Panc1 (cell line): Measurements from ENCODE around the gene LLGL2. TPM values are rescaled to one million over a fixed set of nuclear protein-coding genes. Genes with fewer than 3 reads are reported as not detected.

Source experiments
- ATAC-seq: fragments of 200-7000 bp; cut with Tn5 transposase; 2 replicates; pipeline ENCODE4 v1.9.1; 2020; ENCODE audit warnings: mild to moderate bottlenecking, moderate library complexity
- BruUV-seq: library from RNA; stranded (reverse); fragments of 400-500 nt; replicated peaks from 2 replicates; lab custom pipeline; 2021; lab: Mats Ljungman, UMichigan
- CTCF ChIA-PET: fragments of 300-600 bp; sonication (Branson Sonifier 250); formaldehyde crosslinking; loops from one replicate; lab custom pipeline; 2022; ENCODE audit warnings: antibody characterized with exemption; lab: Charles Lee
- POLR2A ChIA-PET: fragments of 300-600 bp; sonication (Branson Sonifier 250); formaldehyde crosslinking; loops from one replicate; lab custom pipeline; 2022; ENCODE audit warnings: antibody characterized with exemption; lab: Charles Lee
- DNase-seq: peaks from one replicate; pipeline ENCODE4 v3.0.0-alpha.2; 2010; ENCODE audit warnings: low read depth, low spot score
- H3K27ac ChIP-seq: 2 replicates; pipeline ENCODE4 v1.5.1; 2011; ENCODE audit warnings: mild to moderate bottlenecking, low read length, inconsistent platforms
- H3K27me3 ChIP-seq: fragments of 200-500 bp; sonication (Bioruptor generic); 2 replicates; pipeline ENCODE4 v1.6.0; 2014; ENCODE audit warnings: low read length, inconsistent platforms; ENCODE audit not compliant: control insufficient read depth, insufficient read depth
- H3K36me3 ChIP-seq: fragments of 200-500 bp; sonication (Bioruptor generic); 2 replicates; pipeline ENCODE4 v1.5.1; 2014; ENCODE audit warnings: inconsistent platforms, mild to moderate bottlenecking, low read length, moderate library complexity; ENCODE audit not compliant: control insufficient read depth, insufficient read depth
- H3K4me1 ChIP-seq: 2 replicates; pipeline ENCODE4 v1.5.1; 2011; ENCODE audit warnings: inconsistent platforms, mild to moderate bottlenecking, low read length, moderate library complexity; ENCODE audit not compliant: control insufficient read depth, insufficient read depth
- H3K4me3 ChIP-seq, 2 experiments: 2 replicates each; pipeline ENCODE4 v1.5.1; 2011 to 2012; ENCODE audit warnings: low read depth in 2 of 2, low read length in 2 of 2, mild to moderate bottlenecking in 2 of 2, inconsistent platforms in 1 of 2, moderate library complexity in 1 of 2
- H3K9me3 ChIP-seq: fragments of 200-500 bp; sonication (Bioruptor generic); 2 replicates; pipeline ENCODE4 v1.5.1; 2014; ENCODE audit warnings: low read depth, mild to moderate bottlenecking, inconsistent platforms, low read length, moderate library complexity; ENCODE audit not compliant: control insufficient read depth, insufficient read depth
- CTCF ChIP-seq: fragments of 450-650 bp; IDR thresholded peaks from 2 replicates; pipeline ENCODE4 v1.5.1; 2017; ENCODE audit warnings: mild to moderate bottlenecking
- POLR2AphosphoS5 ChIP-seq: IDR thresholded peaks from 2 replicates; pipeline ENCODE4 v1.6.1; 2012; ENCODE audit warnings: mild to moderate bottlenecking, low read depth, low read length, moderate library complexity
- REST ChIP-seq, 2 experiments: IDR thresholded peaks; 2 replicates each; pipeline ENCODE4 v1.6.1; 2011 to 2012; ENCODE audit warnings: low read depth in 2 of 2, control low read depth in 1 of 2, low read length in 1 of 2, mild to moderate bottlenecking in 1 of 2, moderate library complexity in 1 of 2; ENCODE audit not compliant: insufficient read depth in 1 of 2
- SIN3A ChIP-seq: IDR thresholded peaks from 2 replicates; pipeline ENCODE4 v1.6.1; 2012; ENCODE audit warnings: low read depth, mild to moderate bottlenecking, low read length, moderate library complexity, borderline replicate concordance; ENCODE audit not compliant: insufficient read depth
- TCF7L2 ChIP-seq: IDR thresholded peaks from 2 replicates; pipeline ENCODE4 v1.6.1; 2011; ENCODE audit warnings: mild to moderate bottlenecking, low read depth, low read length, inconsistent platforms
- in situ Hi-C: cut with HindIII; loops from 2 replicates; pipeline ENCODE4 v1.10.0; 2016; ENCODE audit warnings: low sequenced_read_pairs, low pct_unique_long_range_greater_than_20kb
- intact Hi-C: fragments of 100-400 bp; cut with micrococcal nuclease; formaldehyde crosslinking; loops from one replicate; pipeline ENCODE4 v1.10.0; 2022; ENCODE audit not compliant: unreplicated experiment
- total RNA-seq: library from RNA; stranded (reverse); gene quantifications from one replicate; pipeline ENCODE4 v1.2.1, GENCODE V29; 2021; ENCODE audit not compliant: unreplicated experiment

The LLGL2 gene
- total RNA-seq, 1 experiment from 2014 or later, result 201 TPM

- H3K36me3 ChIP-seq, result no peaks in the 10 kb centered on the region
- no peak for TF ChIP-seq CTCF
- no peak for TF ChIP-seq POLR2AphosphoS5
- no peak for TF ChIP-seq TCF7L2
- no peak for TF ChIP-seq SIN3A
- TF ChIP-seq REST (IDR thresholded peaks at IDR 0.05; ENCODE audit: insufficient read depth in 1 of 2, low read depth in 2 of 2, low read length in 1 of 2), result no peak
- H3K9me3 ChIP-seq, result no peaks in the 10 kb centered on the region
- BruUV-seq, result no TSS peak
- intact Hi-C loops, result loop anchor here (5.0 kb wide), 1 partner anchor 78 kb away; no protein-coding TSS in a partner anchor
- ATAC-seq (no peak), DNase-seq (no peak)
- POLR2A ChIA-PET, result interaction anchor here (0.6 kb wide), 1 partner anchor 50 kb away, joined by 3 read pairs; no protein-coding TSS in a partner anchor
- no peak overlapping the region for H3K27ac ChIP-seq
- CTCF ChIA-PET, result interaction anchor here (0.7 to 1.4 kb wide), 3 partner anchors 19 to 109 kb away, joined by 3 to 5 read pairs (median 3); no protein-coding TSS in a partner anchor
- H3K4me3 ChIP-seq, result no peak overlapping the region
- in situ Hi-C loops, result no loop called here
- H3K4me1 ChIP-seq, result peaks cover 15% of the 10 kb centered on the region
- H3K27me3 ChIP-seq, result no peaks in the 10 kb centered on the region
Observed at GRCh38 chr17:75505640-75506039, 19.9 kb upstream of the LLGL2 start.

DNA sequence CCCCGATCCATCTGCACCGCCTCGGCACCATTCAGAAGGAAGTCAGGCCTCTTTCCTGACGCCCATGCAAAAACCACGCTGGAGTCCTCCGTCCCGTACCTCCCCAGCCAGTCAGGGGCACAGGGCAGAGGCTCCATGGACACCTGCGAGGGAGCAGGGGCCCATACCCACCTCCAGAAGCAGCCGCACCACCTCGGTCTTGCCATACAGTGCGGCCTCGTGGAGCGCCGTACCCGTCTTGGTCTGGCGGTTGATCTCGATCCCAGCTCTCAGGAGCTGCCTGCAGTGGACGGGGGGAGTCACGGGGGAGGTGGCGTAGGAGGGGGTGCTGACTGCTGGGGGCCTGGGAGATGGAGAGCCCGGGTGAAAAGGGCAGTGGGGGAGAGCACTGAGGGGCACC is 19.4 kb upstream of the LLGL2 start:
- peaks cover 15% of the 10 kb centered on the region for H3K4me1 ChIP-seq
- intact Hi-C loops (loop anchor here (5.0 kb wide), 1 partner anchor 79 kb away; no protein-coding TSS in a partner anchor), in situ Hi-C loops (no loop called here)
- no peak overlapping the region for H3K27ac ChIP-seq
- ChIA-PET CTCF (interaction anchor here (0.7 kb wide), 1 partner anchor 23 kb away, joined by 5 read pairs; no protein-coding TSS in a partner anchor), POLR2A (interaction anchor here (0.6 kb wide), 1 partner anchor 50 kb away, joined by 3 read pairs; no protein-coding TSS in a partner anchor)
- H3K36me3 ChIP-seq, result no peaks in the 10 kb centered on the region
- H3K27me3 ChIP-seq, result no peaks in the 10 kb centered on the region
- BruUV-seq, result no TSS peak
- no peak overlapping the region for H3K4me3 ChIP-seq
- DNase-seq, result no peak
- H3K9me3 ChIP-seq, result no peaks in the 10 kb centered on the region
- no peak for ATAC-seq
- TF ChIP-seq CTCF (no peak), POLR2AphosphoS5 (no peak), REST (IDR thresholded peaks at IDR 0.05; ENCODE audit: insufficient read depth in 1 of 2, low read depth in 2 of 2, low read length in 1 of 2) (no peak), SIN3A (no peak), TCF7L2 (no peak)
